Measurements from ENCODE around the gene PARVA. TPM values are rescaled to one million over a fixed set of nuclear protein-coding genes. Genes with fewer than 3 reads are reported as not detected.

Gene PARVA
- total RNA-seq, 1 donor from 2014 or later = 106 TPM

GRCh38 chr11:12470236-12470635 is 92.9 kb downstream of the PARVA start:
- Histone ChIP-seq H3K4me2 (ENCODE audit: low read length) (no peak overlapping the region), H3K4me3 (ENCODE audit: insufficient read depth, low read depth, low read length) (no peak overlapping the region), H3K9me3 (ENCODE audit: insufficient read depth, low read depth, low read length) (no peaks in the 10 kb centered on the region), H3K79me2 (ENCODE audit: insufficient read depth, low read length) (peaks cover 86% of the 10 kb centered on the region), H3K4me1 (ENCODE audit: insufficient read depth, low read length) (peaks cover 10% of the 10 kb centered on the region), H3K27ac (ENCODE audit: low read depth, low read length) (no peak overlapping the region), H4K20me1 (ENCODE audit: insufficient read depth, low read length) (peaks cover 68% of the 10 kb centered on the region), H3K9ac (ENCODE audit: low read length) (no peak overlapping the region), H3K36me3 (ENCODE audit: insufficient read depth, low read length) (peaks cover 7% of the 10 kb centered on the region), H3K27me3 (ENCODE audit: insufficient read depth, low read length) (no peaks in the 10 kb centered on the region), H2AFZ (ENCODE audit: low read depth, low read length) (no peak overlapping the region)
- peaks cover 13% of the 10 kb centered on the region for H3K4me1 Mint-ChIP-seq (ENCODE audit: low read depth, unreplicated experiment)
- no peak overlapping the region for H3K4me3 Mint-ChIP-seq (ENCODE audit: unreplicated experiment)
- DNase-seq (ENCODE audit: low read depth) = no peak
- no peak for FAIRE-seq
- peaks cover 2% of the 10 kb centered on the region for H3K9me3 Mint-ChIP-seq (ENCODE audit: unreplicated experiment)
- TF ChIP-seq EZH2 (IDR thresholded peaks at IDR 0.05; ENCODE audit: insufficient read depth, low read length) (no peak), CTCF (IDR thresholded peaks at IDR 0.05; ENCODE audit: insufficient read depth, low read depth, low read length) (no peak)
- H3K36me3 Mint-ChIP-seq (ENCODE audit: low read depth, unreplicated experiment) = peaks cover 11% of the 10 kb centered on the region
- no peaks in the 10 kb centered on the region for H3K27me3 Mint-ChIP-seq (ENCODE audit: low read depth, unreplicated experiment)
- no peak overlapping the region for H3K27ac Mint-ChIP-seq (ENCODE audit: unreplicated experiment)

- Histone ChIP-seq H3K79me2 (ENCODE audit: insufficient read depth, low read length) (peaks cover 66% of the 10 kb centered on the region), H2AFZ (ENCODE audit: low read depth, low read length) (no peak overlapping the region), H3K9me3 (ENCODE audit: insufficient read depth, low read depth, low read length) (no peaks in the 10 kb centered on the region), H3K36me3 (ENCODE audit: insufficient read depth, low read length) (peaks cover 21% of the 10 kb centered on the region), H3K9ac (ENCODE audit: low read length) (no peak overlapping the region), H4K20me1 (ENCODE audit: insufficient read depth, low read length) (peaks cover 61% of the 10 kb centered on the region), H3K4me1 (ENCODE audit: insufficient read depth, low read length) (peaks cover 10% of the 10 kb centered on the region), H3K4me2 (ENCODE audit: low read length) (peak overlapping the region; percentile 17), H3K27me3 (ENCODE audit: insufficient read depth, low read length) (no peaks in the 10 kb centered on the region), H3K4me3 (ENCODE audit: insufficient read depth, low read depth, low read length) (no peak overlapping the region), H3K27ac (ENCODE audit: low read depth, low read length) (no peak overlapping the region)
- no peak overlapping the region for H3K27ac Mint-ChIP-seq (ENCODE audit: unreplicated experiment)
- H3K27me3 Mint-ChIP-seq (ENCODE audit: low read depth, unreplicated experiment) = no peaks in the 10 kb centered on the region
- no peak for DNase-seq (ENCODE audit: low read depth)
- H3K36me3 Mint-ChIP-seq (ENCODE audit: low read depth, unreplicated experiment) = peaks cover 14% of the 10 kb centered on the region
- peaks cover 15% of the 10 kb centered on the region for H3K4me1 Mint-ChIP-seq (ENCODE audit: low read depth, unreplicated experiment)
- no peak for FAIRE-seq
- H3K4me3 Mint-ChIP-seq (ENCODE audit: unreplicated experiment) = no peak overlapping the region
- H3K9me3 Mint-ChIP-seq (ENCODE audit: unreplicated experiment) = peaks cover 2% of the 10 kb centered on the region
- TF ChIP-seq EZH2 (IDR thresholded peaks at IDR 0.05; ENCODE audit: insufficient read depth, low read length) (no peak), CTCF (IDR thresholded peaks at IDR 0.05; ENCODE audit: insufficient read depth, low read depth, low read length) (no peak)
Measured at GRCh38 chr11:12472401-12473005, 95.1 kb downstream of the PARVA start.

GRCh38 chr11:12473381-12473780 is 96.0 kb downstream of the PARVA start:
- peak overlapping the region; percentile 13 for H3K27ac Mint-ChIP-seq (ENCODE audit: unreplicated experiment)
- peaks cover 15% of the 10 kb centered on the region for H3K4me1 Mint-ChIP-seq (ENCODE audit: low read depth, unreplicated experiment)
- H3K4me3 Mint-ChIP-seq (ENCODE audit: unreplicated experiment) = no peak overlapping the region
- no peak overlapping the region for H3K4me2 ChIP-seq (ENCODE audit: low read length)
- H3K4me1 ChIP-seq (ENCODE audit: insufficient read depth, low read length) = peaks cover 14% of the 10 kb centered on the region
- no peaks in the 10 kb centered on the region for H3K27me3 ChIP-seq (ENCODE audit: insufficient read depth, low read length)
- H4K20me1 ChIP-seq (ENCODE audit: insufficient read depth, low read length) = peaks cover 52% of the 10 kb centered on the region
- no peak overlapping the region for H2AFZ ChIP-seq (ENCODE audit: low read depth, low read length)
- peaks cover 57% of the 10 kb centered on the region for H3K79me2 ChIP-seq (ENCODE audit: insufficient read depth, low read length)
- DNase-seq (ENCODE audit: low read depth) (no peak), FAIRE-seq (no peak)
- H3K36me3 Mint-ChIP-seq (ENCODE audit: low read depth, unreplicated experiment) = peaks cover 16% of the 10 kb centered on the region
- no peak overlapping the region for H3K9ac ChIP-seq (ENCODE audit: low read length)
- no peaks in the 10 kb centered on the region for H3K27me3 Mint-ChIP-seq (ENCODE audit: low read depth, unreplicated experiment)
- H3K4me3 ChIP-seq (ENCODE audit: insufficient read depth, low read depth, low read length) = no peak overlapping the region
- peaks cover 24% of the 10 kb centered on the region for H3K36me3 ChIP-seq (ENCODE audit: insufficient read depth, low read length)
- H3K9me3 Mint-ChIP-seq (ENCODE audit: unreplicated experiment) = peaks cover 2% of the 10 kb centered on the region
- H3K27ac ChIP-seq (ENCODE audit: low read depth, low read length) = no peak overlapping the region
- H3K9me3 ChIP-seq (ENCODE audit: insufficient read depth, low read depth, low read length) = no peaks in the 10 kb centered on the region
- TF ChIP-seq EZH2 (IDR thresholded peaks at IDR 0.05; ENCODE audit: insufficient read depth, low read length) = no peak
- TF ChIP-seq CTCF (IDR thresholded peaks at IDR 0.05; ENCODE audit: insufficient read depth, low read depth, low read length) = no peak

Data from astrocyte (in vitro differentiated cells and primary cell).